IMR-90 (cell line): ENCODE data around the gene SIPA1. TPM values are rescaled to one million over a fixed set of nuclear protein-coding genes. Genes with fewer than 3 reads are reported as not detected.
A peak's percentile ranks its signal among the peaks of the same experiment; 100 is the strongest.
"Not testable (repeated sequence)": the region's sequence is repeated elsewhere in the genome, so short reads cannot be mapped to it uniquely, and the experiment has no call there.

ENCODE experiments used
- ATAC-seq: fragments of 200-7000 bp; cut with Tn5 transposase; 2 replicates; pipeline ENCODE4 v1.9.1; 2020; ENCODE audit warnings: low read depth, mild to moderate bottlenecking, moderate library complexity
- BruUV-seq: library from RNA; stranded (reverse); fragments of 400-500 nt; replicated peaks from 2 replicates; lab custom pipeline; 2021; lab: Mats Ljungman, UMichigan
- CTCF ChIA-PET: fragments of 300-600 bp; formaldehyde crosslinking; extraction: SDS; loops from one replicate; lab custom pipeline; 2021; ENCODE audit warnings: antibody characterized with exemption; lab: Yijun Ruan, JAX
- POLR2A ChIA-PET: fragments of 300-600 bp; sonication (Branson Sonifier 250); formaldehyde crosslinking; loops from one replicate; lab custom pipeline; 2022; ENCODE audit warnings: antibody characterized with exemption; ENCODE audit not compliant: unreplicated experiment; lab: Charles Lee
- DNase-seq: peaks from one replicate; pipeline ENCODE4 v3.0.0; 2013
- H2AFZ ChIP-seq: replicated peaks from 2 replicates; pipeline ENCODE3; 2013; ENCODE audit warnings: low read length, mild to moderate bottlenecking; ENCODE audit not compliant: poor library complexity
- H2AK5ac ChIP-seq: 2 replicates; pipeline ENCODE4 v1.6.1; 2013; ENCODE audit warnings: low read depth, low read length, inconsistent platforms
- H2AK9ac ChIP-seq: replicated peaks from 2 replicates; pipeline ENCODE3; 2013; ENCODE audit warnings: mild to moderate bottlenecking, low read depth, low read length, moderate library complexity; ENCODE audit not compliant: poor library complexity
- H2BK120ac ChIP-seq: 2 replicates; pipeline ENCODE4 v1.6.1; 2013; ENCODE audit warnings: low read depth, low read length, inconsistent platforms
- H2BK15ac ChIP-seq: 3 replicates; pipeline ENCODE4 v1.6.1; 2013; ENCODE audit warnings: low read depth, low read length, inconsistent platforms
- H2BK20ac ChIP-seq: 2 replicates; pipeline ENCODE4 v1.6.1; 2013; ENCODE audit warnings: low read depth, mild to moderate bottlenecking, inconsistent platforms, low read length, moderate library complexity
- H2BK5ac ChIP-seq: 2 replicates; pipeline ENCODE4 v1.6.1; 2013; ENCODE audit warnings: mild to moderate bottlenecking, low read depth, low read length, inconsistent platforms; ENCODE audit not compliant: poor library complexity, severe bottlenecking
- H3K14ac ChIP-seq: replicated peaks from 2 replicates; pipeline ENCODE4 v1.6.1; 2013; ENCODE audit warnings: low read depth, low read length, inconsistent platforms
- H3K18ac ChIP-seq: 2 replicates; pipeline ENCODE4 v1.6.1; 2013; ENCODE audit warnings: low read depth, low read length, control low read depth
- H3K23ac ChIP-seq: 2 replicates; pipeline ENCODE4 v1.6.1; 2013; ENCODE audit warnings: low read depth, low read length, inconsistent platforms
- H3K27ac ChIP-seq: 2 replicates; pipeline ENCODE4 v1.5.1; 2013; ENCODE audit warnings: mild to moderate bottlenecking, control low read depth, low read length; ENCODE audit not compliant: insufficient read depth
- H3K27me3 ChIP-seq: 2 replicates; pipeline ENCODE4 v1.6.1; 2013; ENCODE audit warnings: low read length; ENCODE audit not compliant: control insufficient read depth, insufficient read depth
- H3K36me3 ChIP-seq: 2 replicates; pipeline ENCODE4 v1.6.1; 2013; ENCODE audit warnings: low read length, mixed read lengths; ENCODE audit not compliant: control insufficient read depth, insufficient read depth
- H3K4ac ChIP-seq: 2 replicates; pipeline ENCODE4 v1.6.1; 2013; ENCODE audit warnings: low read depth, low read length, inconsistent platforms
- H3K4me1 ChIP-seq: 2 replicates; pipeline ENCODE4 v1.6.1; 2013; ENCODE audit warnings: low read length, mixed read lengths; ENCODE audit not compliant: control insufficient read depth, insufficient read depth
- H3K4me2 ChIP-seq: 2 replicates; pipeline ENCODE4 v1.6.1; 2013; ENCODE audit warnings: low read depth, mild to moderate bottlenecking, control low read depth, low read length, moderate library complexity
- H3K4me3 ChIP-seq: 2 replicates; pipeline ENCODE4 v1.5.1; 2013; ENCODE audit warnings: low read depth, mild to moderate bottlenecking, control low read depth, low read length, moderate library complexity; ENCODE audit not compliant: insufficient read depth
- H3K56ac ChIP-seq: 2 replicates; pipeline ENCODE4 v1.6.1; 2013; ENCODE audit warnings: low read length, inconsistent platforms; ENCODE audit not compliant: insufficient read depth; ENCODE audit errors: extremely low read depth
- H3K79me1 ChIP-seq, 2 experiments: 2 replicates each; pipeline ENCODE4 v1.6.1; 2013; ENCODE audit warnings: low read length in 2 of 2, inconsistent platforms in 1 of 2, low read depth in 1 of 2
- H3K9ac ChIP-seq: 2 replicates; pipeline ENCODE4 v1.6.1; 2013; ENCODE audit warnings: low read depth, low read length, control low read depth
- H3K9me1 ChIP-seq: 2 replicates; pipeline ENCODE4 v1.6.1; 2013; ENCODE audit warnings: low read length, inconsistent platforms; ENCODE audit not compliant: insufficient read depth
- H3K9me3 ChIP-seq: 2 replicates; pipeline ENCODE4 v1.6.1; 2013; ENCODE audit warnings: low read length; ENCODE audit not compliant: control insufficient read depth, insufficient read depth
- H4K20me1 ChIP-seq: 2 replicates; pipeline ENCODE4 v1.6.1; 2013; ENCODE audit warnings: low read length, inconsistent platforms; ENCODE audit not compliant: insufficient read depth
- H4K5ac ChIP-seq: 2 replicates; pipeline ENCODE4 v1.6.1; 2013; ENCODE audit warnings: mild to moderate bottlenecking, low read depth, low read length, control low read depth
- H4K8ac ChIP-seq, 2 experiments: 2 replicates each; pipeline ENCODE4 v1.6.1; 2013; ENCODE audit warnings: low read depth in 2 of 2, low read length in 2 of 2, control low read depth in 1 of 2, inconsistent platforms in 1 of 2
- H4K91ac ChIP-seq: 2 replicates; pipeline ENCODE4 v1.6.1; 2013; ENCODE audit warnings: low read depth, low read length, inconsistent platforms; ENCODE audit not compliant: insufficient read depth
- BHLHE40 ChIP-seq: fragments of 150-350 bp; IDR thresholded peaks from 2 replicates; pipeline ENCODE4 v1.6.1; 2016; ENCODE audit warnings: mild to moderate bottlenecking, low read depth, low read length
- CHD1 ChIP-seq: IDR thresholded peaks from 2 replicates; pipeline ENCODE4 v1.6.1; 2012; ENCODE audit warnings: low read depth, low read length, improper control_type of control experiment
- ELK1 ChIP-seq: fragments of 150-350 bp; IDR thresholded peaks from 2 replicates; pipeline ENCODE4 v1.6.1; 2016; ENCODE audit warnings: low read depth, mild to moderate bottlenecking, low read length, moderate library complexity, borderline replicate concordance
- FOS ChIP-seq: fragments of 150-350 bp; IDR thresholded peaks from 2 replicates; pipeline ENCODE4 v1.6.1; 2016; ENCODE audit warnings: low read depth, low read length
- USF2 ChIP-seq: fragments of 150-350 bp; IDR thresholded peaks from 2 replicates; pipeline ENCODE4 v1.6.1; 2017; ENCODE audit warnings: mild to moderate bottlenecking, antibody characterized with exemption, low read length, low read depth
- WGBS, 2 experiments: methylation state at CpG; one replicate each; pipeline versions ENCODE4 v1.1.5 to v1.1.7; 2013; ENCODE audit warnings: missing lambda C conversion rate in 2 of 2; ENCODE audit not compliant: insufficient read length in 1 of 2; ENCODE audit errors: extremely low coverage in 2 of 2; 5-methylcytosine and 5-hydroxymethylcytosine counted together
- dilution Hi-C: fragments of 300-500 bp; cut with HindIII; formaldehyde crosslinking; loops from one replicate; pipeline ENCODE4 v1.14.3; 2018; ENCODE audit warnings: low sequenced_read_pairs; ENCODE audit not compliant: unreplicated experiment
- in situ Hi-C: fragments of 300-500 bp; cut with MboI; formaldehyde crosslinking; loops from 3 replicates; pipeline ENCODE4 v1.14.3; 2019; ENCODE audit warnings: low sequenced_read_pairs, inconsistent platforms, mixed read lengths
- intact Hi-C: fragments of 100-400 bp; cut with micrococcal nuclease; formaldehyde crosslinking; loops from 2 replicates; pipeline ENCODE4 v1.10.0; 2022
- polyA plus RNA-seq, 3 experiments: library from polyadenylated mRNA; depleted of rRNA; stranded (reverse); fragments of >200 nt; gene quantifications; 2 replicates each; pipeline ENCODE4 v1.2.3, GENCODE V29; 2012; ENCODE audit warnings: low replicate concordance in 1 of 3
- total RNA-seq: library from RNA; depleted of rRNA; stranded (reverse); fragments of >200 nt; gene quantifications from 2 replicates; pipeline ENCODE4 v1.2.3, GENCODE V29; 2012

Gene SIPA1
- total and polyA plus RNA-seq, 2 of the 4 experiments (the other 2 are of a cell fraction) = 10.6 to 39.7 TPM

- dilution Hi-C loops (no loop called here), intact Hi-C loops (no loop called here), in situ Hi-C loops (no loop called here)
- Histone ChIP-seq H4K20me1 (peaks cover 13% of the 10 kb centered on the region; the same call in 1 of the 2 replicates), H2BK15ac (no peak overlapping the region), H3K4me1 (peaks cover 7% of the 10 kb centered on the region), H3K56ac (no peak overlapping the region), H4K8ac (no peak overlapping the region), H3K27me3 (no peaks in the 10 kb centered on the region), H4K5ac (no peak overlapping the region), H3K9me3 (no peaks in the 10 kb centered on the region), H3K9me1 (no peaks in the 10 kb centered on the region), H3K4me3 (no peak overlapping the region), H2AK9ac (no peak overlapping the region), H2BK20ac (no peak overlapping the region), H3K79me1 (peaks cover 30 to 61% of the 10 kb centered on the region in 2 experiments; a peak in 3 of 4 replicates), H2BK120ac (no peak overlapping the region), H3K4ac (no peak overlapping the region), H2BK5ac (no peak overlapping the region), H3K9ac (no peak overlapping the region), H2AFZ (no peak overlapping the region), H3K18ac (no peak overlapping the region), H3K23ac (no peak overlapping the region), H3K14ac (no peak overlapping the region), H4K91ac (no peak overlapping the region), H3K36me3 (peaks cover 59% of the 10 kb centered on the region), H2AK5ac (no peak overlapping the region; the same call in 1 of the 2 replicates), H3K27ac (no peak overlapping the region), H3K4me2 (no peak overlapping the region)
- CTCF ChIA-PET = no interaction called here
- BruUV-seq = no TSS peak
- POLR2A ChIA-PET = no interaction called here
- ATAC-seq = no peak
- TF ChIP-seq ELK1 (no peak), CHD1 (no peak), FOS (no peak), BHLHE40 (no peak), USF2 (no peak)
- 100% methylated on average over 5 of the region's 9 CpGs; no CpG with 5 or more reads in 1 of the 2 experiments for WGBS, 2 experiments
- no peak for DNase-seq
Measured at GRCh38 chr11:65660038-65660437, 22.1 kb downstream of the SIPA1 start.

GRCh38 chr11:65660908-65661307 is 23.0 kb downstream of the SIPA1 start:
- CTCF ChIA-PET, dilution Hi-C loops, H2AFZ ChIP-seq: not testable (repeated sequence)

More at GRCh38 chr11:65660908-65661307, 23.0 kb downstream of the SIPA1 start:
- H4K91ac ChIP-seq, H4K5ac ChIP-seq, H3K4me3 ChIP-seq, H2BK15ac ChIP-seq, H3K4me2 ChIP-seq, H2BK20ac ChIP-seq, H3K56ac ChIP-seq, H3K18ac ChIP-seq, DNase-seq, H3K9ac ChIP-seq, H4K8ac ChIP-seq, H3K23ac ChIP-seq, H2BK5ac ChIP-seq, H3K27me3 ChIP-seq, H3K9me1 ChIP-seq, H2AK5ac ChIP-seq, ATAC-seq, H3K14ac ChIP-seq, H3K9me3 ChIP-seq, H2BK120ac ChIP-seq, H3K4ac ChIP-seq, in situ Hi-C loops, POLR2A ChIA-PET, intact Hi-C loops, H3K4me1 ChIP-seq, BruUV-seq, H3K27ac ChIP-seq: not testable (repeated sequence)
- H4K20me1 ChIP-seq = peaks cover 13% of the 10 kb centered on the region; the same call in 1 of the 2 replicates
- peaks cover 50% of the 10 kb centered on the region for H3K36me3 ChIP-seq
- WGBS, 2 experiments = 87% methylated on average over 6 of the region's 9 CpGs; no CpG with 5 or more reads in 1 of the 2 experiments
- peak overlapping the region; percentile 42 for H2AK9ac ChIP-seq
- peaks cover 26 to 59% of the 10 kb centered on the region in 2 experiments; a peak in 3 of 4 replicates for H3K79me1 ChIP-seq
